Astrocyte (in vitro differentiated cells and primary cell): ENCODE results near the gene BMP6.

Experiments used
- CTCF ChIP-seq: IDR thresholded peaks from 2 replicates; pipeline ENCODE4 v1.5.1; 2011; ENCODE audit warnings: low read depth, mild to moderate bottlenecking, inconsistent platforms, low read length, moderate library complexity; ENCODE audit not compliant: insufficient read depth
- EZH2 ChIP-seq: IDR thresholded peaks from 2 replicates; pipeline ENCODE4 v1.6.1; 2012; ENCODE audit warnings: mild to moderate bottlenecking, low read length, inconsistent platforms; ENCODE audit not compliant: insufficient read depth

- no peak for TF ChIP-seq CTCF
- no peak for TF ChIP-seq EZH2
Measured at GRCh38 chr6:7784706-7785105, 58.8 kb downstream of the BMP6 start.
